Osteocyte (in vitro differentiated cells): ENCODE measurements around the gene HSD11B1. TPM values are rescaled to one million over a fixed set of nuclear protein-coding genes. Genes with fewer than 3 reads are reported as not detected.

Experiments
- DNase-seq: peaks from one replicate; pipeline ENCODE4 v3.0.0; 2021; ENCODE audit warnings: mixed read lengths; ENCODE audit not compliant: unreplicated experiment; ENCODE audit errors: extremely low spot score
- H3K27ac Mint-ChIP-seq: one replicate; pipeline ENCODE4 v1.8.0; 2021; ENCODE audit warnings: mild to moderate bottlenecking, mixed read lengths; ENCODE audit not compliant: unreplicated experiment
- H3K27me3 Mint-ChIP-seq: one replicate; pipeline ENCODE4 v1.8.0; 2021; ENCODE audit warnings: mixed read lengths; ENCODE audit not compliant: unreplicated experiment
- H3K36me3 Mint-ChIP-seq: one replicate; pipeline ENCODE4 v1.8.0; 2021; ENCODE audit warnings: mixed read lengths; ENCODE audit not compliant: unreplicated experiment
- H3K4me1 Mint-ChIP-seq: one replicate; pipeline ENCODE4 v1.8.0; 2021; ENCODE audit warnings: mixed read lengths; ENCODE audit not compliant: unreplicated experiment
- H3K4me3 Mint-ChIP-seq: one replicate; pipeline ENCODE4 v1.8.0; 2021; ENCODE audit warnings: mild to moderate bottlenecking, moderate library complexity, mixed read lengths; ENCODE audit not compliant: unreplicated experiment
- H3K9me3 Mint-ChIP-seq: one replicate; pipeline ENCODE4 v1.8.0; 2021; ENCODE audit warnings: mixed read lengths; ENCODE audit not compliant: unreplicated experiment
- CTCF ChIP-seq: fragments of 200-600 bp; sonication (generic); IDR thresholded peaks from 2 replicates; pipeline ENCODE4 v1.5.0; 2021; ENCODE audit warnings: antibody characterized with exemption, mild to moderate bottlenecking, moderate library complexity
- total RNA-seq: library from RNA; stranded (reverse); gene quantifications from 2 replicates; pipeline ENCODE4 v1.2.1, GENCODE V29; 2021

The HSD11B1 gene
- total RNA-seq, 1 donor from 2014 or later = not detected

- H3K36me3 Mint-ChIP-seq = no peaks in the 10 kb centered on the region
- no peak for DNase-seq
These were observed 43.6 kb upstream of the HSD11B1 start for GRCh38 chr1:209661071-209661470.

DNA sequence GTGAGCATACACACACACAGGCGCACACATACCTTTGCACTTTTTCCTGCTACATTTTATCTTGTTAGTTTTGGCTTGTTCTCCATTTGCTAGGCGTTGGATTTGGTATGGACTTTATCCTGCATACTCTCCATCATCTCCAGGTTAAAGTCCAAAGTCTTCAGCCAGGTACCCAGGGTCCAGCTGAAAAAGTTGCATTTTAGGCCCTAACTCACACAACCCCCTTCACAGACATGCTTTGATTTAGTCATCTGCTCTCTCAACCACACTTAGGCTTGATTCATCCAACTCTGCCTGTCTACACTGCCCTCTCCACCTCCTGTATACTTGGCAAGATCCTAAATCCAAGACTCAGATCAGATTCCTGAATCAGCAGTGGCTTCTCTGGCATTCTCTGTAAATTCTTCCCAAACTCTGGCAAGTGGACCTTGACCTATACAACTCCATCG, 41.7 kb upstream of the HSD11B1 start:
- no peak for DNase-seq
- H3K36me3 Mint-ChIP-seq = no peaks in the 10 kb centered on the region
- H3K27ac Mint-ChIP-seq = no peak overlapping the region
- no peaks in the 10 kb centered on the region for H3K9me3 Mint-ChIP-seq
- no peaks in the 10 kb centered on the region for H3K4me1 Mint-ChIP-seq
- H3K27me3 Mint-ChIP-seq = peaks cover 46% of the 10 kb centered on the region
- no peak overlapping the region for H3K4me3 Mint-ChIP-seq
- TF ChIP-seq CTCF = no peak

More at GRCh38 chr1:209661071-209661470, 43.6 kb upstream of the HSD11B1 start:
- no peak for TF ChIP-seq CTCF
- Mint-ChIP-seq H3K4me1 (no peaks in the 10 kb centered on the region), H3K27ac (no peak overlapping the region), H3K4me3 (no peak overlapping the region), H3K27me3 (peaks cover 50% of the 10 kb centered on the region), H3K9me3 (no peaks in the 10 kb centered on the region)

- no peaks in the 10 kb centered on the region for H3K36me3 Mint-ChIP-seq
- no peak for DNase-seq
- H3K27me3 Mint-ChIP-seq = peaks cover 46% of the 10 kb centered on the region
- no peak for TF ChIP-seq CTCF
- H3K9me3 Mint-ChIP-seq = no peaks in the 10 kb centered on the region
- no peaks in the 10 kb centered on the region for H3K4me1 Mint-ChIP-seq
- H3K4me3 Mint-ChIP-seq = no peak overlapping the region
- no peak overlapping the region for H3K27ac Mint-ChIP-seq
These were observed 37.5 kb upstream of the HSD11B1 start for GRCh38 chr1:209667103-209667502.

DNA sequence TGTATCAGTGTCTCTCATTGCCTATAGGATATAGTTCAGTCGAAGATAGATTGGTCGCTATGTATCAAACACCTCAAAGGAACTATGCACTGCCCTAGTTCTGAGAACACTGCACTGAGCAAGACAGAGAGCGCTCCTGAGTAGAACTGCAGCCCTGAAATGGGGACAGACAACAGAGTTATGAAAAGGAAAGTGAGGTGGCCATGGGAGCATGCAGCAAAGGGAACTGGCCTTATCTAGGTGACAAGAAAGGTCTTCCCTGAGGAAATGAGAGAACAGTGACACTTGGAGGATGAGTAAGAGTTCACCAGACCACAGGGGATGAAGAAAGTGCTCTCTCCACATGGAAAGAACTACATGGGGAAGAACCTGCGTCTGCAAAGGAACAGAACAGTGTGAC, 36.9 kb upstream of the HSD11B1 start:
- DNase-seq = no peak
- peaks cover 47% of the 10 kb centered on the region for H3K27me3 Mint-ChIP-seq
- no peaks in the 10 kb centered on the region for H3K4me1 Mint-ChIP-seq
- no peaks in the 10 kb centered on the region for H3K9me3 Mint-ChIP-seq
- H3K27ac Mint-ChIP-seq = no peak overlapping the region
- TF ChIP-seq CTCF = no peak
- H3K36me3 Mint-ChIP-seq = no peaks in the 10 kb centered on the region
- no peak overlapping the region for H3K4me3 Mint-ChIP-seq

DNA sequence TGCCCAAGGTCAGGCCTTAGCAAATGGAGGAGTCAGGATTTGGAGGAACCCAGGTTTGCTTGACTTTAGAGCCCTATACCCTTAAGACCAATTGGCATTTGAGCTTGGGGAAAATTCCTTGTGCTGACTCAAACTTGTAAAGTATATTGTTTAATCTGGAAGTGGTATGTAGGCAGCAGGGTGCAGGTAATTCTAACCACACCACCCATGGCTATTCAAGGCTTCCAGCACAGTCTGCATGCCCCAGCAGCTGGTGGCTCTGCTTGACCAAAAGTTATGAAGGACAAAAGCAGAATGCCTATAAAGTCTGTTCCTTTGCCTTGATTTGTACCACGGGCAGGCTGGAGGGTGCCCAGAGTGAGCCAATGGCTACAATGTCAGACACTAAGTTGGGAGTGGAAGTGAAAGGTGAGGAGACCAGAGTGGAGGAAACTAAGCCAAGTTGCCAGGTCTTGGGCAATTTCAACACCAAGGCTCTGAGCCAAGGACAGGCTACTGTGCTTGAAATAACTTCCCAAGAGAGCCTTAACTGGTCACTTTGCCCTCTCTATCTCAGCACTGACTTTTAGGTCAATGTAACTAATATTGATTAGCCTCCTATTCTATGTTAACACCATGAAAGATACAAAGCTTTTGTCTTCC, 34.1 kb upstream of the HSD11B1 start:
- no peak for TF ChIP-seq CTCF
- Mint-ChIP-seq H3K36me3 (no peaks in the 10 kb centered on the region), H3K27ac (no peak overlapping the region), H3K4me1 (peaks cover 10% of the 10 kb centered on the region), H3K9me3 (no peaks in the 10 kb centered on the region), H3K4me3 (no peak overlapping the region), H3K27me3 (peaks cover 58% of the 10 kb centered on the region)
- no peak for DNase-seq
